Colon (tissue), 2 donors: ENCODE results near the gene TMEM60.
A peak's percentile ranks its signal among the peaks of the same experiment; 100 is the strongest.
"Not testable (repeated sequence)": the region's sequence is repeated elsewhere in the genome, so short reads cannot be mapped to it uniquely, and the experiment has no call there.

Source experiments
- FAIRE-seq: peaks from 2 replicates; lab custom pipeline; 2012; peaks lifted over from hg19 to GRCh38; lab: Jason Lieb, UNC
- donor health status: control.
- donor health status: control.

Gene TMEM60

GRCh38 chr7:77811516-77812289 lies 13.5 kb upstream of the TMEM60 start:
- no peak for FAIRE-seq

- FAIRE-seq = no peak
Observed at GRCh38 chr7:77808517-77808916, 10.3 kb upstream of the TMEM60 start.

- FAIRE-seq = no peak
Observed at GRCh38 chr7:77806425-77806824, 8.2 kb upstream of the TMEM60 start.

- FAIRE-seq = no peak
Observed at GRCh38 chr7:77802557-77803405, 4.5 kb upstream of the TMEM60 start.

- no peak for FAIRE-seq
Observed at GRCh38 chr7:77800730-77801129, 2.5 kb upstream of the TMEM60 start.

- no peak for FAIRE-seq
Observed at GRCh38 chr7:77800158-77800557, 1.9 kb upstream of the TMEM60 start.

GRCh38 chr7:77799078-77799964 lies 1.1 kb upstream of the TMEM60 start:
- FAIRE-seq = no peak

- no peak for FAIRE-seq
Observed at GRCh38 chr7:77797734-77798393, 370 bp downstream of the TMEM60 start.

GRCh38 chr7:77796960-77797359 lies 1.3 kb downstream of the TMEM60 start:
- no peak for FAIRE-seq

GRCh38 chr7:77796109-77796508 lies 2.1 kb downstream of the TMEM60 start:
- FAIRE-seq = no peak

- no peak for FAIRE-seq
Observed at GRCh38 chr7:77794000-77794399, 4.2 kb downstream of the TMEM60 start.

- no peak for FAIRE-seq
Observed at GRCh38 chr7:77791956-77792355, 6.3 kb downstream of the TMEM60 start.

GRCh38 chr7:77791336-77791735 lies 6.9 kb downstream of the TMEM60 start:
- no peak for FAIRE-seq

- no peak for FAIRE-seq
Observed at GRCh38 chr7:77788327-77788902, 9.8 kb downstream of the TMEM60 start.

GRCh38 chr7:77786741-77787140 lies 11.5 kb downstream of the TMEM60 start:
- FAIRE-seq = no peak

- no peak for FAIRE-seq
Observed at GRCh38 chr7:77786018-77786417, 12.2 kb downstream of the TMEM60 start.

- not testable (repeated sequence) for FAIRE-seq
Observed at GRCh38 chr7:77784426-77784825, 13.8 kb downstream of the TMEM60 start.

GRCh38 chr7:77783545-77783944 lies 14.7 kb downstream of the TMEM60 start:
- peak; percentile 28 for FAIRE-seq

GRCh38 chr7:77783111-77783510 lies 15.1 kb downstream of the TMEM60 start:
- FAIRE-seq = no peak

GRCh38 chr7:77782383-77782782 lies 15.9 kb downstream of the TMEM60 start:
- FAIRE-seq = no peak

GRCh38 chr7:77778535-77778934 lies 19.7 kb downstream of the TMEM60 start:
- no peak for FAIRE-seq
